Nephron (organoid): ENCODE measurements around the gene PPP1R14C.

Experiments
- H3K27ac Mint-ChIP-seq, 3 experiments: 2 replicates each; pipeline ENCODE4 v1.8.0; 2020; ENCODE audit warnings: mixed read lengths in 3 of 3, mild to moderate bottlenecking in 2 of 3, moderate library complexity in 1 of 3
- H3K27me3 Mint-ChIP-seq: 2 replicates; pipeline ENCODE4 v1.8.0; 2021; ENCODE audit warnings: low read depth, mild to moderate bottlenecking, moderate library complexity, mixed read lengths
- H3K36me3 Mint-ChIP-seq: 2 replicates; pipeline ENCODE4 v1.8.0; 2020; ENCODE audit warnings: low read depth, mixed read lengths
- H3K4me1 Mint-ChIP-seq: 2 replicates; pipeline ENCODE4 v1.8.0; 2020; ENCODE audit warnings: mixed read lengths
- H3K4me3 Mint-ChIP-seq, 3 experiments: 2 replicates each; pipeline ENCODE4 v1.8.0; 2020; ENCODE audit warnings: mild to moderate bottlenecking in 3 of 3, mixed read lengths in 3 of 3, moderate library complexity in 2 of 3
- H3K9me3 Mint-ChIP-seq: 2 replicates; pipeline ENCODE4 v1.8.0; 2020; ENCODE audit warnings: mixed read lengths
- TF ChIP-seq, protein P1 (sequence below), 3 experiments: fragments of 200-600 bp; sonication (generic); IDR thresholded peaks; one replicate each; pipeline ENCODE4 v1.5.0; 2021; ENCODE audit warnings: antibody characterized with exemption in 3 of 3; ENCODE audit not compliant: unreplicated experiment in 3 of 3

The PPP1R14C gene

DNA sequence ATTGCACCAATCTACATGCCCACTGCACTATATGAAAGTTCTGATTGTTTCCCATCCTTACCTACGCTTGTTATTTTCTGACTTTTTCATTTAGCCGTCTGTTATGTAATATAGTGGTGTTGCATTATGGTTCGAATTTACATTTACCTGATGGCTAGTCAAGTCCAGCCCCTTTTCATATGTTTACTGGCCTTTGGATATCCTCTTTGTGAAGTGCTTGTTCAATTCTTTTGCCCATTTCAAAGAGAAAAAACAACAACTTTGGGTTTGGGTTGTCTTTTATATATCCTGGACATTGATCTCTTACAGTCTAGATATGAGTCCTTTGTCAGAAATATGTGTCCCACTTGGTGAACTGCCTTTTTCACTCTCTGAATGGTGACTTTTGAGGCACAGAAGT lies 21.1 kb downstream of the PPP1R14C start:
- Mint-ChIP-seq H3K4me3 (no peak overlapping the region), H3K4me1 (peaks cover 11% of the 10 kb centered on the region), H3K27me3 (peaks cover 23% of the 10 kb centered on the region), H3K27ac (no peak overlapping the region), H3K9me3 (peaks cover 8% of the 10 kb centered on the region), H3K36me3 (peaks cover 18% of the 10 kb centered on the region)
- TF ChIP-seq, protein P1, sequence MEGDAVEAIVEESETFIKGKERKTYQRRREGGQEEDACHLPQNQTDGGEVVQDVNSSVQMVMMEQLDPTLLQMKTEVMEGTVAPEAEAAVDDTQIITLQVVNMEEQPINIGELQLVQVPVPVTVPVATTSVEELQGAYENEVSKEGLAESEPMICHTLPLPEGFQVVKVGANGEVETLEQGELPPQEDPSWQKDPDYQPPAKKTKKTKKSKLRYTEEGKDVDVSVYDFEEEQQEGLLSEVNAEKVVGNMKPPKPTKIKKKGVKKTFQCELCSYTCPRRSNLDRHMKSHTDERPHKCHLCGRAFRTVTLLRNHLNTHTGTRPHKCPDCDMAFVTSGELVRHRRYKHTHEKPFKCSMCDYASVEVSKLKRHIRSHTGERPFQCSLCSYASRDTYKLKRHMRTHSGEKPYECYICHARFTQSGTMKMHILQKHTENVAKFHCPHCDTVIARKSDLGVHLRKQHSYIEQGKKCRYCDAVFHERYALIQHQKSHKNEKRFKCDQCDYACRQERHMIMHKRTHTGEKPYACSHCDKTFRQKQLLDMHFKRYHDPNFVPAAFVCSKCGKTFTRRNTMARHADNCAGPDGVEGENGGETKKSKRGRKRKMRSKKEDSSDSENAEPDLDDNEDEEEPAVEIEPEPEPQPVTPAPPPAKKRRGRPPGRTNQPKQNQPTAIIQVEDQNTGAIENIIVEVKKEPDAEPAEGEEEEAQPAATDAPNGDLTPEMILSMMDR (IDR thresholded peaks at IDR 0.05; ENCODE audit: unreplicated experiment in 3 of 3): no peak

DNA sequence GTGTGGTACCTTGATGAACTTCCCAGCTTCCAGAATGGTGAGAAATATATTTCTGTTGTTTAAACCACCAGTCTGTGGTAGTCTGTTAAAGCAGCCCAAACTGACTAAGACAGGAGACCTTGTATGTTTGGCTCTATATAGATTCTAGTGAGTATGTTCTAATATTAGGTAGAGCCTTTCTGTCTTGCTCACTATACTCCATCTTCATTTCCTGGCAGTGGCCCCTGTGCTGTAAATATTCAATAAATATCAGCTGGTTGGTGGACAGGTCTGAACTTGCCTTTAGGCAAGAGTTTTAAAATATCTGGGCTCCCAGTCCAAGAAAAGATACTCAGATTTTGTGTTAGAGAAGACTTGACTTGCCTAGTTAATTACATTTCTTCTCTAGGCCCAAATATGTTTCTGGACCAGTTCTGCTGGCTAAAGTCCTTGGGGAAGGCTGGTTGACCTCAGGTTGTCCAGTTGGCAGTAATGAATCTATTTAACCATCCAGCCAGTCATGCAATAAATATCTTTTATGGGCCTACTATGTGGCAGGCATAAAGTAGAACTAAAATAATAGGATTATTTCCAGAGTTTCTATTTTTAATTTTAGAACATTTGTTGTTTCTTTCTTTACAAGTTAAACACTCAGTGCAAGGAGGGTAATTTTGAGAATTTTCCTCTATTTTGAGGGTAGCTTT lies 22.3 kb downstream of the PPP1R14C start:
- H3K36me3 Mint-ChIP-seq: peaks cover 18% of the 10 kb centered on the region
- H3K4me3 Mint-ChIP-seq: no peak overlapping the region
- H3K27ac Mint-ChIP-seq: no peak overlapping the region
- peaks cover 15% of the 10 kb centered on the region for H3K4me1 Mint-ChIP-seq
- H3K9me3 Mint-ChIP-seq: peaks cover 8% of the 10 kb centered on the region
- peaks cover 23% of the 10 kb centered on the region for H3K27me3 Mint-ChIP-seq
- TF ChIP-seq, protein P1 (IDR thresholded peaks at IDR 0.05; ENCODE audit: unreplicated experiment in 3 of 3): no peak

DNA sequence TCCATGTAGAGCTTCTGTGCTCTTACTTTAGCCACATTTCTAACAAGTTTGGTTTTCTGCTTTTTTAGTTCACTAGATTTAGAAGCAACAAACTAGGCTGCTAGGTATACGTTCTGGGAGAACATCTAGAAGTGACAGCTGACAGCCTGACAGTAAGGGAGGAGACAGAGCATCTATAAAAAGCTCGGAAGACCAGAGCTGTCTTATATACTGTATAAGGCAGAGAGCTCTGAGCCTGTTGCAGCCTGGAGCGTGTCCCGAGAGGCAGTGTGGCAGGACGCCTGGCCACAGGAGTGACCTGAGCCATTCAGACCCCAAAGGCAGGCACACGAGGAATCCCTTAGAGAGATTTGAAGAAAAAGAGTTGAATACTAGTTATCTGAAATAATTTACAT lies 24.6 kb downstream of the PPP1R14C start:
- peaks cover 28% of the 10 kb centered on the region for H3K27me3 Mint-ChIP-seq
- peaks cover 3% of the 10 kb centered on the region for H3K36me3 Mint-ChIP-seq
- H3K4me3 Mint-ChIP-seq: no peak overlapping the region
- peaks cover 5% of the 10 kb centered on the region for H3K9me3 Mint-ChIP-seq
- H3K27ac Mint-ChIP-seq: peak overlapping the region in 1 of 3 experiments; percentile 25
- H3K4me1 Mint-ChIP-seq: peaks cover 16% of the 10 kb centered on the region
- TF ChIP-seq, protein P1 (IDR thresholded peaks at IDR 0.05; ENCODE audit: unreplicated experiment in 3 of 3): no peak

DNA sequence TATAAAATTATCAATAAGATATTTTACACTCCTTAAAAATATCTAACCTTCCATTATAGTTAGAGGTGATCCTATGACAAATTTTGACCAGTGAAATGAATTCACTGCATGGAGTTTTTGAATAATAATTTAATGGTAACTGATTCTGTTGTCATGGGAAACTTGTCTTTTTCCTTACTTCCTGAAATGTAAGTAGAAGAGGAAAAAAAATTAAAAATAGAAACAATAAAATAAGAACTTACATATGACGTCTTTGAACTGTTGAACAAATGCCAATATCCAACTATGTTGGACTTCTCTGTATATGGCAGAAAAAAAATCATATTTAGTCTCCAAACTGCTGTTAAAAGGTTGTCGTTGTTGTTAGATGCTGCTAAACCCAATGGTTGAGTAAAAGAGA lies 26.3 kb downstream of the PPP1R14C start:
- Mint-ChIP-seq H3K36me3 (no peaks in the 10 kb centered on the region), H3K27me3 (peaks cover 35% of the 10 kb centered on the region), H3K9me3 (no peaks in the 10 kb centered on the region), H3K27ac (no peak overlapping the region), H3K4me1 (peaks cover 16% of the 10 kb centered on the region), H3K4me3 (no peak overlapping the region)
- TF ChIP-seq, protein P1 (IDR thresholded peaks at IDR 0.05; ENCODE audit: unreplicated experiment in 3 of 3): no peak

DNA sequence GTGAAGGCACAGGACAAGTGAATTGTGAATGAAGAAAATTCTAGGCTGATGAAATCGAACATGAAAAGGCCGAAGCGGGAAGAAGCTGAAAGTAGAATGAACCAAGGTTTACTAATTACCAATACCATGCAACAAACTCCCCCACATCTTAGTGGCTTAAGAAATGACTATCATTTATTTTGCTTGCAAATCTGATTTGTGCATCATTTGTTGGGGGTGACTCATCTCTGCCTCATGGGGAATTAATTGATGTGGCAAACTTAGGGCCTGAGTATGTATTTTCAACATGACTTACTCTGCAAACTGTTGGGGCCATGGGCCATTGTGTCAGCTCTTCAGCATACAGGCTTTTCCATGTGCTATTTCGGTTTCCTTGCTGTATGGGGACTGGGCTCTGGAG lies 26.8 kb downstream of the PPP1R14C start:
- peaks cover 35% of the 10 kb centered on the region for H3K27me3 Mint-ChIP-seq
- no peak overlapping the region for H3K4me3 Mint-ChIP-seq
- TF ChIP-seq, protein P1 (IDR thresholded peaks at IDR 0.05; ENCODE audit: unreplicated experiment in 3 of 3): no peak
- peaks cover 16% of the 10 kb centered on the region for H3K4me1 Mint-ChIP-seq
- H3K9me3 Mint-ChIP-seq: no peaks in the 10 kb centered on the region
- no peak overlapping the region for H3K27ac Mint-ChIP-seq
- no peaks in the 10 kb centered on the region for H3K36me3 Mint-ChIP-seq

DNA sequence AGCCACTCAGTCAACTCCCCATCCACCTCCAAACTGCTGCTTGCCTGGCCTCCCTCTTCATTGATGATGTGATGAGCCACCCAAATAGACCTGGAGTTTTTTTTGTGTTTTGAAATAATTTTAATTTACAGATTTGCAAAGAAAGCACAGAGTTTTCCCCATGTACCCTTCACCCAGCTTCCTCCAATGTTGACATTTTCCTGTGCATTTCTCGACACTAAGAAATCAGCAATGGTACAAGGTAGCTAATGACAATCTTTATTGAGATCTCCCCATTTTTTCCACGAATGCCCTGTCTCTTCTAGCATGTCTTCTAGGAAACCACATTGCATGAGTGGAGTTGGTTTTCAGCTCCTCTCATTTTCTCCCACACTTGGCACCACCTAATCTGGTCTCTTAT lies 30.1 kb downstream of the PPP1R14C start:
- Mint-ChIP-seq H3K4me1 (peaks cover 40% of the 10 kb centered on the region), H3K27ac (no peak overlapping the region), H3K4me3 (no peak overlapping the region), H3K9me3 (no peaks in the 10 kb centered on the region), H3K27me3 (peaks cover 37% of the 10 kb centered on the region), H3K36me3 (no peaks in the 10 kb centered on the region)
- TF ChIP-seq, protein P1 (IDR thresholded peaks at IDR 0.05; ENCODE audit: unreplicated experiment in 3 of 3): no peak
